ENCODE measurements around the gene PKP4.

GRCh38 chr2:158570869-158571268 is 114.1 kb downstream of the PKP4 start:
- no peak for TF ChIP-seq CTCF (IDR thresholded peaks at IDR 0.05)
- no peak for TF ChIP-seq POLR2A (IDR thresholded peaks at IDR 0.05)
